Neural progenitor cell (in vitro differentiated cells): ENCODE measurements around the gene ZAP70.

ENCODE experiments used
- CTCF ChIP-seq: fragments of 200-600 bp; sonication (generic); IDR thresholded peaks from 2 replicates; pipeline ENCODE4 v1.5.1; 2017; ENCODE audit warnings: antibody characterized with exemption, mild to moderate bottlenecking
- EZH2 ChIP-seq: fragments of 200-600 bp; sonication (generic); IDR thresholded peaks from 2 replicates; pipeline ENCODE4 v1.6.1; 2017; ENCODE audit warnings: antibody characterized with exemption, mild to moderate bottlenecking, moderate library complexity
- EZH2phosphoT487 ChIP-seq: fragments of 200-600 bp; sonication (generic); IDR thresholded peaks from 2 replicates; pipeline ENCODE4 v1.6.1; 2017; ENCODE audit warnings: antibody characterized with exemption

DNA sequence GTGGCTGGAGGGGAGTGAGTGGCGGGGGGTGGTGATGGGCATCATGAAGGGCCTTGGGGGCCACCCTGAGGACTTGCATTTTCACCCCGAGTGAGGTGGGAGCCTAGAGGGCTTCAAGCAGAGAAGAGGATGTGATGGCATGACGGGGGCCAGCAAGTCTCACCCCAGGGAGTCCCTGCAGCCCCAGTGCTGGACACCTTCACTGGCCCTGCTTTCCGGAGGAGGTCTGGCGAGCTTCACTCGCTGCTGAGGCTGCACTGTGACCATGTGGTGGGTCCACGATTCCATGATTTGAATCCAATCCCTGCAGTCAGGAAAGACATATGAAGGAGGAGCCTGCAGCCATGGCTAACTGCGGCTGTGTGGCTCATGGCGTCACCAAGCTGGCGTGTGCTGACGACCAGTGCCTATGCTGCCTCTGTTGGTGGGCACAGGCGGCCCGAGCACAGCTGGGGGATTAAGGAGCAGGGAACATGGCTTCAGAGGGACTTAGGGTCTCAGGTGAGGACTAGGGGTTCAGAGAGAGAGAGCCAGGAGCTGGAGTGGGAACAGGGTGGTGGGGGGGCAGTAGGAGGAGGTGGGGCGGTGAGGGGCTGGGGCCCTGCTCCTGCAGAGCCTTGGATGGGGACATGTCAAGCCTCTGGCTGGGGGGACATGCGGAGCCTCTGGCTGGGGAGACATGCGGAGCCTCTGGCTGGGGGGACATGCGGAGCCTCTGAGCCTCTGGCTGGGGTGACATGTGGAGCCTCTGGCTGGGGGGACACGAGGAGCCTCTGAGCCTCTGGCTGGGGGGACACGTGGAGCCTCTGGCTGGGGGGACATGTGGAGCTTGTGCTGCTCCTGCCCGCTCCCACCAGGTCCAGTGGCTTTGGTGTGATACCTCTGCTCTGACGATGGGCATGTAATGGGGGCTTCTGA is 3.6 kb downstream of the ZAP70 start:
- no peak for TF ChIP-seq CTCF
- TF ChIP-seq EZH2: no peak
- TF ChIP-seq EZH2phosphoT487: no peak
